ENCODE measurements around the gene ESF1. TPM values are rescaled to one million over a fixed set of nuclear protein-coding genes. Genes with fewer than 3 reads are reported as not detected.

Gene ESF1
- total RNA-seq, 1 donor from 2014 or later: 9.0 TPM

DNA sequence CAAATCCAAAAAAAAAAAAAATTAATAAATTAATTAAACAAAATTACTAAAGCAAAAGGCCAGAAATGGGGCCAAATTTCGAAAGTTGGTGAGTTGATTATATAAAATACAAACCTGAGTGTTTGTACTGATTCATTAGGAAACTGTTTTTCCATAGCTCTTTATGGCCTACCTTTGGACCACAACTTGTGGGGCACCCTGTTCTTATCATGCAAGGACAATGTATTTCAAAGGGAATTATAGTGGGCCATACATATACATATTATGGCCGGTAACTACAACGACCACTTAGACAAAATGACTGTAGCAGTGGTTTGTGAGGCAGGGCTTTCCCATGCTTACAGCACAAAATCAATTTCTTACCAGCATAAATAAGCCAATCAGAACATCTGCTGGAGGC lies 69.5 kb downstream of the ESF1 start:
- Mint-ChIP-seq H3K36me3 (ENCODE audit: low read depth) (peaks cover 21% of the 10 kb centered on the region), H3K4me3 (ENCODE audit: unreplicated experiment) (no peak overlapping the region), H3K9me3 (ENCODE audit: low read depth) (peaks cover 9% of the 10 kb centered on the region), H3K27ac (ENCODE audit: unreplicated experiment) (no peak overlapping the region), H3K4me1 (ENCODE audit: low read depth) (no peaks in the 10 kb centered on the region), H3K27me3 (ENCODE audit: low read depth) (no peaks in the 10 kb centered on the region)
- no peak for TF ChIP-seq CTCF (IDR thresholded peaks at IDR 0.05)
- no peak for DNase-seq (ENCODE audit: low spot score)

GRCh38 chr20:13708234-13708633 lies 76.5 kb downstream of the ESF1 start:
- H3K27me3 Mint-ChIP-seq (ENCODE audit: low read depth): no peaks in the 10 kb centered on the region
- TF ChIP-seq CTCF (IDR thresholded peaks at IDR 0.05): no peak
- DNase-seq (ENCODE audit: low spot score): no peak
- H3K9me3 Mint-ChIP-seq (ENCODE audit: low read depth): peaks cover 16% of the 10 kb centered on the region
- H3K36me3 Mint-ChIP-seq (ENCODE audit: low read depth): peaks cover 8% of the 10 kb centered on the region
- H3K4me3 Mint-ChIP-seq (ENCODE audit: unreplicated experiment): no peak overlapping the region
- no peaks in the 10 kb centered on the region for H3K4me1 Mint-ChIP-seq (ENCODE audit: low read depth)
- H3K27ac Mint-ChIP-seq (ENCODE audit: unreplicated experiment): no peak overlapping the region

DNA sequence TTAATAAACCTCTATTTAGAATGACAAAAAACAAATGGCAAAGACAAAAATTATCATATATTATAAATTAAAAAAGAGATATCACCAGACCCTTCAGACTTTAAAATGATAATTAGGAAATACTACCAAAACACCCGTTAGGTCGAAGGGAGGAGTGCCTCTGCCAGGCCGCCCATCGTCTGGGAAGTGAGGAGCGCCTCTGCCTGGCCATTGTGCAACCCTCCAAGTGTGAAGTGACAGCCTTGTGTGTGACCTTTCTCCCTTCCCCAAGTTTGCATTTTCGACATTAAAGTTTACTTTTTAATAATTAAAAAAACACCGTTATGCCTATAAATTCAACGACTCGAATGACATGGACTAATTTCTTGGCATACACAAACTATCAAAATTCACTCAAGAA lies 81.5 kb downstream of the ESF1 start:
- DNase-seq (ENCODE audit: low spot score): no peak
- no peak overlapping the region for H3K4me3 Mint-ChIP-seq (ENCODE audit: unreplicated experiment)
- H3K9me3 Mint-ChIP-seq (ENCODE audit: low read depth): peaks cover 5% of the 10 kb centered on the region
- H3K36me3 Mint-ChIP-seq (ENCODE audit: low read depth): no peaks in the 10 kb centered on the region
- TF ChIP-seq CTCF (IDR thresholded peaks at IDR 0.05): no peak
- peaks cover 12% of the 10 kb centered on the region for H3K4me1 Mint-ChIP-seq (ENCODE audit: low read depth)
- H3K27me3 Mint-ChIP-seq (ENCODE audit: low read depth): peaks cover 1% of the 10 kb centered on the region
- H3K27ac Mint-ChIP-seq (ENCODE audit: unreplicated experiment): no peak overlapping the region

DNA sequence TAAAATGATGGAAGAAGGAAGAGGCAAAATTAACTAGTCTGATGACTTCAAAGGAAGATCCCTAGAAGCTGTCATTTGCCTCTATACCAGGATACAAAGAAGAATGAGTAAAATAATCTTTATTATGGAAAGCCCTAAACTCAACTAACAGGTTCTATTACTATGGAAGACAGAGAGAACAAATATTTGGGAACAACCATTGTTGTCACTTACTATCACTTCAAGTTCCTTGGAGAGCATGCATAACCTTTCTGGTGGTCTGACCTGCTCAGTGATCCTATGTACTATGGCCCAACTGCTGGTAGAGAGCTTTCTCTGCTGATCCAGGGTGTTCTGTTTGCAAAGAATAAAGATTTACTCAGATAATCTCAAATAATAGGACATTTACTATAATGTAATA lies 83.2 kb downstream of the ESF1 start:
- TF ChIP-seq CTCF (IDR thresholded peaks at IDR 0.05): no peak
- Mint-ChIP-seq H3K4me1 (ENCODE audit: low read depth) (peaks cover 12% of the 10 kb centered on the region), H3K36me3 (ENCODE audit: low read depth) (no peaks in the 10 kb centered on the region), H3K4me3 (ENCODE audit: unreplicated experiment) (no peak overlapping the region), H3K27me3 (ENCODE audit: low read depth) (peaks cover 1% of the 10 kb centered on the region), H3K27ac (ENCODE audit: unreplicated experiment) (no peak overlapping the region), H3K9me3 (ENCODE audit: low read depth) (peaks cover 4% of the 10 kb centered on the region)
- DNase-seq (ENCODE audit: low spot score): no peak

DNA sequence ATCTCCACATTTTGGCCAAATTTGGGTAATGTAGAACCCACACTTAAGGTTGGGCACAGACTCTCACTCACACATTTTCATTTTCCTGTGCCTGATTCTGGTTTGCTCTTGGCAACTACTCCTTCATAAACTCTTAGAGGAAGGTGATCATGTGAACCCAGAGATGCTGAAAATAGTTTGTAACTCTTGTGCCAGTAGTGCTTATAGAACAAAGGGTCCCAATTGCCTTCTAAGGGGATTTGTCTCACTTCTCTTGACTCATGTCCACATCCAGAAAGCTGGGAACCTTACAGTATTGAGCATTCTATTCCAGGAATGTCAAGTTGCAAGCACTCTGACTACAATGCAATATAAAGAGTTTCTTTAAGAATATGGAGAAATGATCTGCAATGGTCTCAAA lies 84.0 kb downstream of the ESF1 start:
- peaks cover 12% of the 10 kb centered on the region for H3K4me1 Mint-ChIP-seq (ENCODE audit: low read depth)
- H3K9me3 Mint-ChIP-seq (ENCODE audit: low read depth): peaks cover 8% of the 10 kb centered on the region
- DNase-seq (ENCODE audit: low spot score): no peak
- TF ChIP-seq CTCF (IDR thresholded peaks at IDR 0.05): no peak
- no peak overlapping the region for H3K4me3 Mint-ChIP-seq (ENCODE audit: unreplicated experiment)
- H3K36me3 Mint-ChIP-seq (ENCODE audit: low read depth): no peaks in the 10 kb centered on the region
- H3K27me3 Mint-ChIP-seq (ENCODE audit: low read depth): peaks cover 4% of the 10 kb centered on the region
- H3K27ac Mint-ChIP-seq (ENCODE audit: unreplicated experiment): no peak overlapping the region

Measured in chondrocyte (in vitro differentiated cells).